Endothelial cell (in vitro differentiated cells): ENCODE measurements around the gene SRGAP3. TPM values are rescaled to one million over a fixed set of nuclear protein-coding genes. Genes with fewer than 3 reads are reported as not detected.

ENCODE experiments used
- DNase-seq: peaks from one replicate; pipeline ENCODE4 v3.0.0; 2021; ENCODE audit warnings: low spot score
- H3K27ac Mint-ChIP-seq: one replicate; pipeline ENCODE4 v1.8.0; 2021; ENCODE audit warnings: mixed read lengths, inconsistent platforms; ENCODE audit not compliant: unreplicated experiment
- H3K27me3 Mint-ChIP-seq: one replicate; pipeline ENCODE4 v1.8.0; 2021; ENCODE audit warnings: mild to moderate bottlenecking, moderate library complexity, mixed read lengths, inconsistent platforms; ENCODE audit not compliant: unreplicated experiment
- H3K36me3 Mint-ChIP-seq: one replicate; pipeline ENCODE4 v1.8.0; 2021; ENCODE audit warnings: mild to moderate bottlenecking, low read depth, mixed read lengths, inconsistent platforms; ENCODE audit not compliant: unreplicated experiment
- H3K4me1 Mint-ChIP-seq: one replicate; pipeline ENCODE4 v1.8.0; 2021; ENCODE audit warnings: mild to moderate bottlenecking, mixed read lengths, inconsistent platforms; ENCODE audit not compliant: unreplicated experiment
- H3K4me3 Mint-ChIP-seq: one replicate; pipeline ENCODE4 v1.8.0; 2021; ENCODE audit warnings: mild to moderate bottlenecking, mixed read lengths, inconsistent platforms; ENCODE audit not compliant: unreplicated experiment
- H3K9me3 Mint-ChIP-seq: one replicate; pipeline ENCODE4 v1.8.0; 2021; ENCODE audit warnings: mixed read lengths, inconsistent platforms; ENCODE audit not compliant: unreplicated experiment
- total RNA-seq: library from RNA; stranded (reverse); fragmentation: NEBNext Ultra II Directional; extraction: Animal tissue kit (Norgen Biotek cat#: 25700); gene quantifications from one replicate; pipeline ENCODE4 v1.2.1, GENCODE V29; 2021; ENCODE audit not compliant: unreplicated experiment
- TF ChIP-seq, protein P1 (sequence below): fragments of 200-600 bp; sonication (generic); IDR thresholded peaks from one replicate; pipeline ENCODE4 v1.5.0; 2021; ENCODE audit warnings: antibody characterized with exemption; ENCODE audit not compliant: unreplicated experiment

SRGAP3 gene
- total RNA-seq, 1 donor from 2014 or later: 12.0 TPM

- no peaks in the 10 kb centered on the region for H3K9me3 Mint-ChIP-seq
- TF ChIP-seq, protein P1, sequence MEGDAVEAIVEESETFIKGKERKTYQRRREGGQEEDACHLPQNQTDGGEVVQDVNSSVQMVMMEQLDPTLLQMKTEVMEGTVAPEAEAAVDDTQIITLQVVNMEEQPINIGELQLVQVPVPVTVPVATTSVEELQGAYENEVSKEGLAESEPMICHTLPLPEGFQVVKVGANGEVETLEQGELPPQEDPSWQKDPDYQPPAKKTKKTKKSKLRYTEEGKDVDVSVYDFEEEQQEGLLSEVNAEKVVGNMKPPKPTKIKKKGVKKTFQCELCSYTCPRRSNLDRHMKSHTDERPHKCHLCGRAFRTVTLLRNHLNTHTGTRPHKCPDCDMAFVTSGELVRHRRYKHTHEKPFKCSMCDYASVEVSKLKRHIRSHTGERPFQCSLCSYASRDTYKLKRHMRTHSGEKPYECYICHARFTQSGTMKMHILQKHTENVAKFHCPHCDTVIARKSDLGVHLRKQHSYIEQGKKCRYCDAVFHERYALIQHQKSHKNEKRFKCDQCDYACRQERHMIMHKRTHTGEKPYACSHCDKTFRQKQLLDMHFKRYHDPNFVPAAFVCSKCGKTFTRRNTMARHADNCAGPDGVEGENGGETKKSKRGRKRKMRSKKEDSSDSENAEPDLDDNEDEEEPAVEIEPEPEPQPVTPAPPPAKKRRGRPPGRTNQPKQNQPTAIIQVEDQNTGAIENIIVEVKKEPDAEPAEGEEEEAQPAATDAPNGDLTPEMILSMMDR: no peak
- no peak for DNase-seq
- H3K4me3 Mint-ChIP-seq: no peak overlapping the region
- peaks cover 3% of the 10 kb centered on the region for H3K27me3 Mint-ChIP-seq
- no peak overlapping the region for H3K27ac Mint-ChIP-seq
- H3K36me3 Mint-ChIP-seq: no peaks in the 10 kb centered on the region
- H3K4me1 Mint-ChIP-seq: peaks cover 5% of the 10 kb centered on the region
Observed at GRCh38 chr3:9123840-9124239, 125.6 kb downstream of the SRGAP3 start.

DNA sequence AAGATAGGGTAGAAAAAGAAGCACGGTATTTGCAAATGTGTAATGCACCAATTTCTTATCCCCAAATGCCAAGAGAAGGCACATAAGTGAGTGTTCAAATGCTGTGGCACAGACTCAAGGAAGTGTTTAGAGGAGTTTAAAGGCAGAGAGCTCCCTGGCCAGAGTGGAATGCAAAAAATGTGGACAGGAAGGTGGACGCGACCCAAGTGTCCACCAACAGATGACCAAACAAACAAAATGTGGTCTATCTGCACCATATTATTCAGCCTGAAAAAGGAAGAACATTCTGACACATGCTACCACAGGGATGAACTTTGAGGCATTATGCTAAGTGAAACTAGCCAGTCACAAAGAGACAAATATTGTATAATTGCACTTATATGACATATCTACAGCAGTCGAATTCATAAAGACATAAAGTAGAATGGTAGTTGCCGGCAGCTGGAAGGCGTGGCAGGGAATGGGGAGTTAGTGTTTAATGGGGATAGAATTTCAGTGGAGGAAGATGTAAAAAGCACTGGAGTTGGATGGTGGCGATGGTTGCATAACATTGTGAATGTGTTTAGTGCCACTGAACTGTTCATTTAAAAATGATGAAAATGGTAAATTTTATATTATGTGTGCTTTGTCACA is 126.6 kb downstream of the SRGAP3 start:
- H3K36me3 Mint-ChIP-seq: no peaks in the 10 kb centered on the region
- H3K9me3 Mint-ChIP-seq: no peaks in the 10 kb centered on the region
- no peak overlapping the region for H3K27ac Mint-ChIP-seq
- TF ChIP-seq, protein P1: no peak
- peaks cover 5% of the 10 kb centered on the region for H3K4me1 Mint-ChIP-seq
- H3K4me3 Mint-ChIP-seq: no peak overlapping the region
- H3K27me3 Mint-ChIP-seq: peaks cover 3% of the 10 kb centered on the region
- DNase-seq: no peak

DNA sequence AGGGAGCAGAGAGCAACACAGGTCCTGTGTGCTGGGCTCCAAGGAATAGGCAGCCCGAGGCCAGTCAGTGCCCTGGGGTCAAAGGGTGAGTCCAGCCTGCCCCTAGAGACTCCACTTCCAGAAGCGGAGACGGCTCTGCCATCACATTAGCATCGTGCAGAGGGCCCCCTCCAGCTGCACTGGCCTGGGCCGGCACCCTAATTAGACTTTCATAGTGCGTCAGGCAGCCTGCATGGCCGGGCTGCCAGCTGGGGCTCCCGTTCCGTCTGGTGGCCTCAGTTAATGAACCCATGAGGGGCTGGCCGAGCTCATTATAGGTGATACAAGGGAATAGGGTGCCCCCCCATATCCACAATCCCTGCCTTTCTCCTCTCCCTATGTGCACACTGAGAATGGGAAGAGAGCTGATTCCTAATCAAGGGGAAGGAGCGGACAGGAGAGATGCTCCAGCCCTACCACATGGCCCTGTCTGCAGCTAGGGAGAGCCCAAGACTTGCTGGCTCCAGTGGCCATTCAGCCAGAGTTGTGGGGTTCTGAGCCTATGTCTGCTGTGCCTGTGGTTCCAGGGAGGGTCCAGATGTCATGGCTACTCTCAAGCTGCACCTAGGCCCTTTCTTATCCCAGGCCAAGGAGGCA is 128.0 kb downstream of the SRGAP3 start:
- H3K9me3 Mint-ChIP-seq: no peaks in the 10 kb centered on the region
- no peak overlapping the region for H3K4me3 Mint-ChIP-seq
- H3K27me3 Mint-ChIP-seq: peaks cover 3% of the 10 kb centered on the region
- no peaks in the 10 kb centered on the region for H3K36me3 Mint-ChIP-seq
- TF ChIP-seq, protein P1: no peak
- H3K4me1 Mint-ChIP-seq: peaks cover 5% of the 10 kb centered on the region
- DNase-seq: no peak
- H3K27ac Mint-ChIP-seq: no peak overlapping the region

DNA sequence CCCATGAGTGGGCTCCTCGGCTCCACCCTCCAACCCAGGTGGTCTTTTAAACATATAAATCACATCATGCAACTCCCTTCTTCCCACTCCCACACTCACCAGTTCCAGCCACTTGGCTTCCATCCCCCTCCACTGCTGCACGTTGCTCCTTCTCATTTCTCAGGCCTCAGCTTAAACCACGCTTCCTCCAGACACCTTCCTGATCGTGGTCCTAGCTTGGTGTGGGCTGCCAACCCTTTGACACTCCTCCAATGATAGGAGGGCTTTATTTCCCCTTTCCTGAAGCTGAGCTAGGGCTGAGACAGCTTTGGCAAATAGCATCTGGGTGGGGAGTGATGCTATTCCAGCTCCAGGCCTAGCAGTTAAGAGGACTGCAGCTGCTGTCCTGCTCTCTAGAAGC is 130.1 kb downstream of the SRGAP3 start:
- H3K36me3 Mint-ChIP-seq: no peaks in the 10 kb centered on the region
- TF ChIP-seq, protein P1: no peak
- no peaks in the 10 kb centered on the region for H3K9me3 Mint-ChIP-seq
- peaks cover 1% of the 10 kb centered on the region for H3K27me3 Mint-ChIP-seq
- peaks cover 5% of the 10 kb centered on the region for H3K4me1 Mint-ChIP-seq
- no peak for DNase-seq
- no peak overlapping the region for H3K27ac Mint-ChIP-seq
- H3K4me3 Mint-ChIP-seq: no peak overlapping the region

DNA sequence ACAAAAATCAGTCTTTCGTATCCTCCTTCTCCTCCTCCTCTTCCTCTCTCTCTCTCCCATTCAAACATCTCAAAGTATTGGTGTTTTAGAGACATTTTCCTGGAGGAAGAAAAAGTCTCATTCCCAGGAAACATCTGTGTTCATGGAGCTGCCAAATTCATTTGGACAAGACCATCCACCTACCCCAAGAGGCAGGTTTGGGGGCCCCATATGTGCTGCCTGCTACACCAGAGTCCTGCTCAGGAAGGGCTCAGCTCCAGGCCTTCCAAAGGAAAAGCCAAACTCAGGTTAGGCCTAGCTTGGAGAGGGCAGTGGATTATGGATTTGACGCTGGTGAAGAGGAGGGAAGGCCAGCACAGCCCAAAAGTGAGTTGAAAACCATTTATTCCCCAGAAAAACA is 131.2 kb downstream of the SRGAP3 start:
- Mint-ChIP-seq H3K4me3 (no peak overlapping the region), H3K36me3 (no peaks in the 10 kb centered on the region), H3K27me3 (peaks cover 1% of the 10 kb centered on the region), H3K9me3 (no peaks in the 10 kb centered on the region), H3K4me1 (no peaks in the 10 kb centered on the region), H3K27ac (no peak overlapping the region)
- DNase-seq: no peak
- TF ChIP-seq, protein P1: no peak
